HEK293 (cell line): ENCODE results near the gene CHD2.

Source experiments
- EGR2 ChIP-seq: fragments of 450-650 bp; formaldehyde crosslinking; IDR thresholded peaks from 2 replicates; pipeline ENCODE4 v1.5.1; 2016; ENCODE audit warnings: low read depth, missing biosample characterization, missing genetic modification characterization
- GLIS2 ChIP-seq: fragments of 450-650 bp; formaldehyde crosslinking; IDR thresholded peaks from 2 replicates; pipeline ENCODE4 v1.5.1; 2016; ENCODE audit warnings: missing biosample characterization, missing genetic modification characterization
- KLF10 ChIP-seq: fragments of 450-650 bp; IDR thresholded peaks from 2 replicates; pipeline ENCODE4 v1.5.1; 2018; ENCODE audit warnings: missing biosample characterization, mild to moderate bottlenecking, missing genetic modification characterization
- KLF8 ChIP-seq: fragments of 450-650 bp; formaldehyde crosslinking; IDR thresholded peaks from 2 replicates; pipeline ENCODE4 v1.5.1; 2016; ENCODE audit warnings: missing biosample characterization, missing genetic modification characterization
- YY2 ChIP-seq: fragments of 450-650 bp; formaldehyde crosslinking; IDR thresholded peaks from 2 replicates; pipeline ENCODE4 v1.5.1; 2016; ENCODE audit warnings: missing biosample characterization, missing genetic modification characterization
- ZFP3 ChIP-seq: fragments of 450-650 bp; formaldehyde crosslinking; IDR thresholded peaks from 2 replicates; pipeline ENCODE4 v1.5.1; 2016; ENCODE audit warnings: low read depth, missing biosample characterization, missing genetic modification characterization
- ZNF140 ChIP-seq: fragments of 450-650 bp; formaldehyde crosslinking; IDR thresholded peaks from 2 replicates; pipeline ENCODE4 v1.5.1; 2016; ENCODE audit warnings: missing biosample characterization, missing genetic modification characterization
- ZNF2 ChIP-seq: fragments of 450-650 bp; formaldehyde crosslinking; IDR thresholded peaks from 2 replicates; pipeline ENCODE4 v1.5.1; 2016; ENCODE audit warnings: missing biosample characterization, missing genetic modification characterization
- ZNF223 ChIP-seq: fragments of 450-650 bp; formaldehyde crosslinking; IDR thresholded peaks from 2 replicates; pipeline ENCODE4 v1.5.1; 2016; ENCODE audit warnings: missing biosample characterization, missing genetic modification characterization
- ZNF248 ChIP-seq: fragments of 450-650 bp; formaldehyde crosslinking; IDR thresholded peaks from 2 replicates; pipeline ENCODE4 v1.5.1; 2017; ENCODE audit warnings: missing biosample characterization, missing genetic modification characterization
- ZNF366 ChIP-seq: fragments of 450-650 bp; formaldehyde crosslinking; conservative IDR thresholded peaks from 2 replicates; pipeline ENCODE4 v1.5.1; 2016; ENCODE audit warnings: missing biosample characterization, missing genetic modification characterization
- ZNF391 ChIP-seq: fragments of 450-650 bp; formaldehyde crosslinking; IDR thresholded peaks from 2 replicates; pipeline ENCODE4 v1.5.1; 2016; ENCODE audit warnings: low read depth, missing biosample characterization, missing genetic modification characterization, borderline replicate concordance
- ZNF426 ChIP-seq: fragments of 450-650 bp; formaldehyde crosslinking; IDR thresholded peaks from 2 replicates; pipeline ENCODE4 v1.5.1; 2017; ENCODE audit warnings: missing biosample characterization, missing genetic modification characterization, mild to moderate bottlenecking, inconsistent platforms, moderate library complexity
- ZNF473 ChIP-seq: fragments of 450-650 bp; formaldehyde crosslinking; IDR thresholded peaks from 2 replicates; pipeline ENCODE4 v1.5.1; 2017; ENCODE audit warnings: missing biosample characterization, missing genetic modification characterization
- ZNF501 ChIP-seq: fragments of 450-650 bp; formaldehyde crosslinking; IDR thresholded peaks from 2 replicates; pipeline ENCODE4 v1.5.1; 2016; ENCODE audit warnings: missing biosample characterization, missing genetic modification characterization
- ZNF529 ChIP-seq: fragments of 450-650 bp; formaldehyde crosslinking; IDR thresholded peaks from 2 replicates; pipeline ENCODE4 v1.5.1; 2017; ENCODE audit warnings: missing genetic modification characterization, missing biosample characterization; ENCODE audit not compliant: insufficient replicate concordance
- ZNF558 ChIP-seq: fragments of 450-650 bp; formaldehyde crosslinking; IDR thresholded peaks from 2 replicates; pipeline ENCODE4 v1.5.1; 2016; ENCODE audit warnings: missing biosample characterization, missing genetic modification characterization
- ZNF585B ChIP-seq: fragments of 450-650 bp; formaldehyde crosslinking; IDR thresholded peaks from 2 replicates; pipeline ENCODE4 v1.5.1; 2016; ENCODE audit warnings: missing biosample characterization, missing genetic modification characterization
- ZNF660 ChIP-seq: fragments of 450-650 bp; IDR thresholded peaks from 2 replicates; pipeline ENCODE4 v1.5.1; 2018; ENCODE audit warnings: missing biosample characterization, mild to moderate bottlenecking, missing genetic modification characterization
- ZNF76 ChIP-seq: fragments of 450-650 bp; formaldehyde crosslinking; IDR thresholded peaks from 2 replicates; pipeline ENCODE4; 2016; ENCODE audit warnings: low read depth, missing biosample characterization, missing genetic modification characterization, borderline replicate concordance
- ZNF776 ChIP-seq: fragments of 450-650 bp; formaldehyde crosslinking; IDR thresholded peaks from 2 replicates; pipeline ENCODE4 v1.5.0; 2017; ENCODE audit warnings: missing biosample characterization, missing genetic modification characterization, borderline replicate concordance
- ZNF777 ChIP-seq: fragments of 450-650 bp; formaldehyde crosslinking; IDR thresholded peaks from 2 replicates; pipeline ENCODE4 v1.5.1; 2017; ENCODE audit warnings: missing biosample characterization, missing genetic modification characterization, borderline replicate concordance
- ZNF785 ChIP-seq: fragments of 450-650 bp; formaldehyde crosslinking; IDR thresholded peaks from 2 replicates; pipeline ENCODE4 v1.5.1; 2016; ENCODE audit warnings: missing biosample characterization, missing genetic modification characterization
- ZNF792 ChIP-seq: fragments of 450-650 bp; formaldehyde crosslinking; IDR thresholded peaks from 2 replicates; pipeline ENCODE4 v1.5.1; 2016; ENCODE audit warnings: missing biosample characterization, missing genetic modification characterization
- TF ChIP-seq, protein P1 (sequence below): IDR thresholded peaks from 2 replicates; pipeline ENCODE4 v1.6.1; 2011; ENCODE audit warnings: mild to moderate bottlenecking, low read depth, low read length, borderline replicate concordance
- TF ChIP-seq, protein P2 (sequence below): fragments of 450-650 bp; formaldehyde crosslinking; IDR thresholded peaks from 2 replicates; pipeline ENCODE4 v1.5.1; 2016; ENCODE audit warnings: missing biosample characterization, missing genetic modification characterization, low read depth
- TF ChIP-seq, protein P3 (sequence below): fragments of 450-650 bp; formaldehyde crosslinking; IDR thresholded peaks from 2 replicates; pipeline ENCODE4 v1.5.1; 2016; ENCODE audit warnings: missing biosample characterization, missing genetic modification characterization
- TF ChIP-seq, protein P4 (sequence below): fragments of 450-650 bp; formaldehyde crosslinking; optimal IDR thresholded peaks from 2 replicates; pipeline ENCODE3; 2016; ENCODE audit warnings: missing biosample characterization, mild to moderate bottlenecking, missing genetic modification characterization
- TF ChIP-seq, protein P5 (sequence below): fragments of 450-650 bp; IDR thresholded peaks from 2 replicates; pipeline ENCODE4 v1.5.1; 2018; ENCODE audit warnings: missing biosample characterization, mild to moderate bottlenecking, missing genetic modification characterization
- TF ChIP-seq, protein P6 (sequence below): fragments of 450-650 bp; formaldehyde crosslinking; IDR thresholded peaks from 2 replicates; pipeline ENCODE4 v1.5.1; 2016; ENCODE audit warnings: missing biosample characterization, missing genetic modification characterization

CHD2 gene

DNA sequence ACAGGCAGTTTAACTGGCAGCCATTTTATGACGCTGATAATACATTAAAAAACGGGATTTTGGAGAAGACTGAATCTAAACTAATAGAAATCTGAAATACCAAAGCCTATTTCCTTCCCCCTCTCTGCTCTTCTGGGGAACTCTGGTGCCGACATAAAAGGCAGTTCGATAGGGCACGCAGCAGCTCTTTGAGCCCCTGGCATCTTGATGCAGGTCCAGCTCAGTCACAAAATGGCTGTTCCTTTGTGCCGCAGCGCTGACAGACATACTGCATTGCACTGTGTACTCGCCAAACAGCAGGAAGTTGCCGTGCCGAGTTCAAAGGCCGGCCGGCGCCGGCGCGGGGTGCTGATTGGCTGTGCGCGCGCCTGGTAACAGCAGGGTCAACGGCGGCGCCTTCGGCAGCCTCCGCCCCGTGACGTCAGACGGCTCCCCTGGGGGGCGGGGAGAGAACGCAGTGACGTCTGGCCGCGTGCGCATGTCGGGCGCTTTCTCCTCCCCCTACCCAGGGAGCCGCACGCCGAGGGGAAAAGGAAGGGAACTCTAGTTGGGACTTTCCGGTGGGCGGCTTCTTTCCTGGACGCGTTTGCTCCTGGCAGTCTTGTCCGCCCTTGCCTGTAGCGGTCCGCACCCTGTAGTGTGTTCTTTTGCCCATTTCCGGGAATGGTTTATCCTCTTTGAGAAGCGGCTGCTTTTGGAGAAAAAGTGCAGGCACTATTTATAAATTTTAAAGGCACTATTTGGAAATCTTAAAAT lies 4.0 kb downstream of the CHD2 start (continued):
- TF ChIP-seq, protein P1, sequence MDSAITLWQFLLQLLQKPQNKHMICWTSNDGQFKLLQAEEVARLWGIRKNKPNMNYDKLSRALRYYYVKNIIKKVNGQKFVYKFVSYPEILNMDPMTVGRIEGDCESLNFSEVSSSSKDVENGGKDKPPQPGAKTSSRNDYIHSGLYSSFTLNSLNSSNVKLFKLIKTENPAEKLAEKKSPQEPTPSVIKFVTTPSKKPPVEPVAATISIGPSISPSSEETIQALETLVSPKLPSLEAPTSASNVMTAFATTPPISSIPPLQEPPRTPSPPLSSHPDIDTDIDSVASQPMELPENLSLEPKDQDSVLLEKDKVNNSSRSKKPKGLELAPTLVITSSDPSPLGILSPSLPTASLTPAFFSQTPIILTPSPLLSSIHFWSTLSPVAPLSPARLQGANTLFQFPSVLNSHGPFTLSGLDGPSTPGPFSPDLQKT = no peak; the same call in 1 of the 2 replicates
- TF ChIP-seq, protein P2, sequence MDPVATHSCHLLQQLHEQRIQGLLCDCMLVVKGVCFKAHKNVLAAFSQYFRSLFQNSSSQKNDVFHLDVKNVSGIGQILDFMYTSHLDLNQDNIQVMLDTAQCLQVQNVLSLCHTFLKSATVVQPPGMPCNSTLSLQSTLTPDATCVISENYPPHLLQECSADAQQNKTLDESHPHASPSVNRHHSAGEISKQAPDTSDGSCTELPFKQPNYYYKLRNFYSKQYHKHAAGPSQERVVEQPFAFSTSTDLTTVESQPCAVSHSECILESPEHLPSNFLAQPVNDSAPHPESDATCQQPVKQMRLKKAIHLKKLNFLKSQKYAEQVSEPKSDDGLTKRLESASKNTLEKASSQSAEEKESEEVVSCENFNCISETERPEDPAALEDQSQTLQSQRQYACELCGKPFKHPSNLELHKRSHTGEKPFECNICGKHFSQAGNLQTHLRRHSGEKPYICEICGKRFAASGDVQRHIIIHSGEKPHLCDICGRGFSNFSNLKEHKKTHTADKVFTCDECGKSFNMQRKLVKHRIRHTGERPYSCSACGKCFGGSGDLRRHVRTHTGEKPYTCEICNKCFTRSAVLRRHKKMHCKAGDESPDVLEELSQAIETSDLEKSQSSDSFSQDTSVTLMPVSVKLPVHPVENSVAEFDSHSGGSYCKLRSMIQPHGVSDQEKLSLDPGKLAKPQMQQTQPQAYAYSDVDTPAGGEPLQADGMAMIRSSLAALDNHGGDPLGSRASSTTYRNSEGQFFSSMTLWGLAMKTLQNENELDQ (tag by site-specific recombination) = no peak
- TF ChIP-seq ZFP3 (no peak), ZNF777 (tag by site-specific recombination) (no peak), ZNF76 (tag by site-specific recombination) (peak; percentile 81), ZNF366 (peak; percentile 32; the same call in 1 of the 2 replicates), ZNF501 (tag by site-specific recombination) (peak; percentile 83), EGR2 (tag by site-specific recombination) (peak; percentile 65), ZNF792 (tag by site-specific recombination) (peak; percentile 77; the same call in 1 of the 2 replicates), ZNF529 (tag by site-specific recombination) (no peak), ZNF785 (tag by site-specific recombination) (no peak), GLIS2 (peak; percentile 70), ZNF248 (tag by site-specific recombination) (no peak), ZNF558 (tag by site-specific recombination) (no peak), ZNF2 (peak; percentile 80), ZNF140 (no peak), ZNF223 (tag by site-specific recombination) (no peak), ZNF660 (tag by site-specific recombination) (peak; percentile 67; the same call in 1 of the 2 replicates), ZNF391 (peak; percentile 16; the same call in 1 of the 2 replicates), KLF10 (tag by site-specific recombination) (peak; percentile 31; the same call in 1 of the 2 replicates), ZNF426 (tag by site-specific recombination) (no peak), ZNF776 (tag by site-specific recombination) (no peak), YY2 (tag by site-specific recombination) (peak; percentile 90), KLF8 (tag by site-specific recombination) (peak; percentile 85), ZNF473 (tag by site-specific recombination) (no peak), ZNF585B (tag by site-specific recombination) (no peak)
- TF ChIP-seq, protein P3, sequence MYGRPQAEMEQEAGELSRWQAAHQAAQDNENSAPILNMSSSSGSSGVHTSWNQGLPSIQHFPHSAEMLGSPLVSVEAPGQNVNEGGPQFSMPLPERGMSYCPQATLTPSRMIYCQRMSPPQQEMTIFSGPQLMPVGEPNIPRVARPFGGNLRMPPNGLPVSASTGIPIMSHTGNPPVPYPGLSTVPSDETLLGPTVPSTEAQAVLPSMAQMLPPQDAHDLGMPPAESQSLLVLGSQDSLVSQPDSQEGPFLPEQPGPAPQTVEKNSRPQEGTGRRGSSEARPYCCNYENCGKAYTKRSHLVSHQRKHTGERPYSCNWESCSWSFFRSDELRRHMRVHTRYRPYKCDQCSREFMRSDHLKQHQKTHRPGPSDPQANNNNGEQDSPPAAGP (tag by site-specific recombination) = peak; percentile 85
- TF ChIP-seq, protein P4, sequence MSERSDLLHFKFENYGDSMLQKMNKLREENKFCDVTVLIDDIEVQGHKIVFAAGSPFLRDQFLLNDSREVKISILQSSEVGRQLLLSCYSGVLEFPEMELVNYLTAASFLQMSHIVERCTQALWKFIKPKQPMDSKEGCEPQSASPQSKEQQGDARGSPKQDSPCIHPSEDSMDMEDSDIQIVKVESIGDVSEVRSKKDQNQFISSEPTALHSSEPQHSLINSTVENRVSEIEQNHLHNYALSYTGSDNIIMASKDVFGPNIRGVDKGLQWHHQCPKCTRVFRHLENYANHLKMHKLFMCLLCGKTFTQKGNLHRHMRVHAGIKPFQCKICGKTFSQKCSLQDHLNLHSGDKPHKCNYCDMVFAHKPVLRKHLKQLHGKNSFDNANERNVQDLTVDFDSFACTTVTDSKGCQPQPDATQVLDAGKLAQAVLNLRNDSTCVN (tag by site-specific recombination) = peak; percentile 88
- TF ChIP-seq, protein P5, sequence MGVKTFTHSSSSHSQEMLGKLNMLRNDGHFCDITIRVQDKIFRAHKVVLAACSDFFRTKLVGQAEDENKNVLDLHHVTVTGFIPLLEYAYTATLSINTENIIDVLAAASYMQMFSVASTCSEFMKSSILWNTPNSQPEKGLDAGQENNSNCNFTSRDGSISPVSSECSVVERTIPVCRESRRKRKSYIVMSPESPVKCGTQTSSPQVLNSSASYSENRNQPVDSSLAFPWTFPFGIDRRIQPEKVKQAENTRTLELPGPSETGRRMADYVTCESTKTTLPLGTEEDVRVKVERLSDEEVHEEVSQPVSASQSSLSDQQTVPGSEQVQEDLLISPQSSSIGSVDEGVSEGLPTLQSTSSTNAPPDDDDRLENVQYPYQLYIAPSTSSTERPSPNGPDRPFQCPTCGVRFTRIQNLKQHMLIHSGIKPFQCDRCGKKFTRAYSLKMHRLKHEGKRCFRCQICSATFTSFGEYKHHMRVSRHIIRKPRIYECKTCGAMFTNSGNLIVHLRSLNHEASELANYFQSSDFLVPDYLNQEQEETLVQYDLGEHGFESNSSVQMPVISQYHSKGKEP (tag by site-specific recombination) = peak; percentile 88
- TF ChIP-seq, protein P6, sequence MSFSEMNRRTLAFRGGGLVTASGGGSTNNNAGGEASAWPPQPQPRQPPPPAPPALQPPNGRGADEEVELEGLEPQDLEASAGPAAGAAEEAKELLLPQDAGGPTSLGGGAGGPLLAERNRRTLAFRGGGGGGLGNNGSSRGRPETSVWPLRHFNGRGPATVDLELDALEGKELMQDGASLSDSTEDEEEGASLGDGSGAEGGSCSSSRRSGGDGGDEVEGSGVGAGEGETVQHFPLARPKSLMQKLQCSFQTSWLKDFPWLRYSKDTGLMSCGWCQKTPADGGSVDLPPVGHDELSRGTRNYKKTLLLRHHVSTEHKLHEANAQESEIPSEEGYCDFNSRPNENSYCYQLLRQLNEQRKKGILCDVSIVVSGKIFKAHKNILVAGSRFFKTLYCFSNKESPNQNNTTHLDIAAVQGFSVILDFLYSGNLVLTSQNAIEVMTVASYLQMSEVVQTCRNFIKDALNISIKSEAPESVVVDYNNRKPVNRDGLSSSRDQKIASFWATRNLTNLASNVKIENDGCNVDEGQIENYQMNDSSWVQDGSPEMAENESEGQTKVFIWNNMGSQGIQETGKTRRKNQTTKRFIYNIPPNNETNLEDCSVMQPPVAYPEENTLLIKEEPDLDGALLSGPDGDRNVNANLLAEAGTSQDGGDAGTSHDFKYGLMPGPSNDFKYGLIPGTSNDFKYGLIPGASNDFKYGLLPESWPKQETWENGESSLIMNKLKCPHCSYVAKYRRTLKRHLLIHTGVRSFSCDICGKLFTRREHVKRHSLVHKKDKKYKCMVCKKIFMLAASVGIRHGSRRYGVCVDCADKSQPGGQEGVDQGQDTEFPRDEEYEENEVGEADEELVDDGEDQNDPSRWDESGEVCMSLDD (tag by site-specific recombination) = peak; percentile 72; the same call in 1 of the 2 replicates
